ENCODE data around the gene TXNDC16. TPM values are rescaled to one million over a fixed set of nuclear protein-coding genes. Genes with fewer than 3 reads are reported as not detected.

The TXNDC16 gene
- polyA plus RNA-seq, 2 of the 4 experiments (the other 2 are of a cell fraction), result 1.4 to 3.0 TPM

- Histone ChIP-seq H3K9me3 (no peaks in the 10 kb centered on the region), H3K27ac (no peak overlapping the region), H3K4me1 (no peaks in the 10 kb centered on the region), H3K4me3 (no peak overlapping the region), H3K4me2 (no peak overlapping the region)
- ChIA-PET POLR2A (no interaction called here), CTCF (interaction anchor here (1.2 kb wide), 1 partner anchor 18 kb away, joined by 3 read pairs; no protein-coding TSS in a partner anchor)
- FAIRE-seq, result no peak
- no peak for ATAC-seq
- no peak for DNase-seq (ENCODE audit: low read depth in 1 of 2, low spot score in 1 of 2)
- TF ChIP-seq HOXA7 (CRISPR knock-in tag; IDR thresholded peaks at IDR 0.05), result no peak
- 40% methylated on average over 1 of the region's 1 CpG for WGBS (ENCODE audit: missing lambda C conversion rate)
Measured at GRCh38 chr14:52405314-52405713, 147.0 kb downstream of the TXNDC16 start.

GRCh38 chr14:52402812-52403526 lies 149.3 kb downstream of the TXNDC16 start:
- Histone ChIP-seq H3K27ac (no peak overlapping the region), H3K9me3 (no peaks in the 10 kb centered on the region), H3K4me3 (no peak overlapping the region), H3K4me2 (no peak overlapping the region), H3K4me1 (no peaks in the 10 kb centered on the region)
- TF ChIP-seq ZFP36 (IDR thresholded peaks at IDR 0.05; ENCODE audit: borderline replicate concordance, partially characterized antibody) (no peak), CHD4 (IDR thresholded peaks at IDR 0.05; ENCODE audit: borderline replicate concordance) (no peak), MAFK (IDR thresholded peaks at IDR 0.05; ENCODE audit: partially characterized antibody) (no peak), NPAS2 (CRISPR knock-in tag; IDR thresholded peaks at IDR 0.05; ENCODE audit: borderline replicate concordance) (no peak), RCOR1 (IDR thresholded peaks at IDR 0.05; ENCODE audit: low read depth, low read length) (no peak), GATA3 (IDR thresholded peaks at IDR 0.05; ENCODE audit: borderline replicate concordance) (no peak), ZSCAN20 (CRISPR knock-in tag; IDR thresholded peaks at IDR 0.05) (no peak), FOSB (CRISPR knock-in tag; IDR thresholded peaks at IDR 0.05) (no peak), CTCF (IDR thresholded peaks at IDR 0.05) (no peak), MAZ (IDR thresholded peaks at IDR 0.05; ENCODE audit: borderline replicate concordance, low read depth, low read length) (no peak), PHF8 (IDR thresholded peaks at IDR 0.05; ENCODE audit: borderline replicate concordance, low read depth) (no peak), RNF2 (IDR thresholded peaks at IDR 0.05; ENCODE audit: borderline replicate concordance, low read depth) (no peak), JUNB (IDR thresholded peaks at IDR 0.05) (no peak), CEBPB (IDR thresholded peaks at IDR 0.05) (no peak), RAD21 (conservative IDR thresholded peaks at IDR 0.05 in 1 of 2, IDR thresholded peaks at IDR 0.05 in 1 of 2) (no peak), HOXA7 (CRISPR knock-in tag; IDR thresholded peaks at IDR 0.05) (no peak), HEYL (CRISPR knock-in tag; IDR thresholded peaks at IDR 0.05) (no peak), TP53 (CRISPR knock-in tag; IDR thresholded peaks at IDR 0.05) (no peak), HDAC2 (IDR thresholded peaks at IDR 0.05) (no peak)
- ChIA-PET CTCF (interaction anchor here (0.6 kb wide), 1 partner anchor 13 kb away, joined by 3 read pairs; no protein-coding TSS in a partner anchor), POLR2A (no interaction called here)
- no peak for FAIRE-seq
- DNase-seq (ENCODE audit: low read depth in 1 of 2, low spot score in 1 of 2), result no peak
- 24% methylated on average over 4 of the region's 4 CpGs for WGBS (ENCODE audit: missing lambda C conversion rate)
- no peak for ATAC-seq

GRCh38 chr14:52400846-52401245 lies 151.5 kb downstream of the TXNDC16 start:
- no peak overlapping the region for H3K4me2 ChIP-seq
- CTCF ChIA-PET, result interaction anchor here (0.5 to 1.4 kb wide), 2 partner anchors 14 to 622 kb away, joined by 3 to 6 read pairs; no protein-coding TSS in a partner anchor
- WGBS (ENCODE audit: missing lambda C conversion rate), result 62% methylated on average over 3 of the region's 3 CpGs
- H3K4me1 ChIP-seq, result no peaks in the 10 kb centered on the region
- 0 out of 3 replicates have a peak, but pooled peaks cover 3% of the 10 kb centered on the region for H3K9me3 ChIP-seq
- no peak overlapping the region for H3K4me3 ChIP-seq
- POLR2A ChIA-PET, result no interaction called here
- no peak overlapping the region for H3K27ac ChIP-seq
- no peak for ATAC-seq
- FAIRE-seq, result no peak
- no peak for TF ChIP-seq HOXB13 (CRISPR knock-in tag; IDR thresholded peaks at IDR 0.05; ENCODE audit: low read depth)
- no peak for TF ChIP-seq RCOR1 (IDR thresholded peaks at IDR 0.05; ENCODE audit: low read depth, low read length)
- no peak for DNase-seq (ENCODE audit: low read depth in 1 of 2, low spot score in 1 of 2)

All from A549 (cell line).